GM12891 (cell line): ENCODE data around the gene GRAMD1A.

Experiments
- POLR2AphosphoS5 ChIP-seq: IDR thresholded peaks from 2 replicates; pipeline ENCODE4 v1.6.1; 2011; ENCODE audit warnings: low read depth, low read length, control low read depth
- SPI1 ChIP-seq: IDR thresholded peaks from 2 replicates; pipeline ENCODE4 v1.6.1; 2011; ENCODE audit warnings: low read depth, low read length, control low read depth

GRCh38 chr19:35056513-35057063, 56.5 kb downstream of the GRAMD1A start:
- TF ChIP-seq SPI1 (no peak), POLR2AphosphoS5 (no peak)
